M059J (cell line): ENCODE measurements around the gene FPGS. TPM values are rescaled to one million over a fixed set of nuclear protein-coding genes. Genes with fewer than 3 reads are reported as not detected.
"Not testable (repeated sequence)": the region's sequence is repeated elsewhere in the genome, so short reads cannot be mapped to it uniquely, and the experiment has no call there.

Experiments
- DNase-seq: peaks from one replicate; pipeline ENCODE4 v3.0.0-alpha.2; 2012; ENCODE audit warnings: low read depth
- total RNA-seq: library from RNA; depleted of rRNA; stranded (reverse); fragments of >200 nt; shearing (Covaris generic); gene quantifications from 2 replicates; pipeline ENCODE4 v1.2.3, GENCODE V29; 2014

The FPGS gene
- total RNA-seq, 1 experiment from 2014 or later = 76.4 TPM

GRCh38 chr9:127812011-127812410 is 9.3 kb downstream of the FPGS start:
- no peak for DNase-seq

- no peak for DNase-seq
These were observed 10.4 kb downstream of the FPGS start for GRCh38 chr9:127812936-127813675.

DNA sequence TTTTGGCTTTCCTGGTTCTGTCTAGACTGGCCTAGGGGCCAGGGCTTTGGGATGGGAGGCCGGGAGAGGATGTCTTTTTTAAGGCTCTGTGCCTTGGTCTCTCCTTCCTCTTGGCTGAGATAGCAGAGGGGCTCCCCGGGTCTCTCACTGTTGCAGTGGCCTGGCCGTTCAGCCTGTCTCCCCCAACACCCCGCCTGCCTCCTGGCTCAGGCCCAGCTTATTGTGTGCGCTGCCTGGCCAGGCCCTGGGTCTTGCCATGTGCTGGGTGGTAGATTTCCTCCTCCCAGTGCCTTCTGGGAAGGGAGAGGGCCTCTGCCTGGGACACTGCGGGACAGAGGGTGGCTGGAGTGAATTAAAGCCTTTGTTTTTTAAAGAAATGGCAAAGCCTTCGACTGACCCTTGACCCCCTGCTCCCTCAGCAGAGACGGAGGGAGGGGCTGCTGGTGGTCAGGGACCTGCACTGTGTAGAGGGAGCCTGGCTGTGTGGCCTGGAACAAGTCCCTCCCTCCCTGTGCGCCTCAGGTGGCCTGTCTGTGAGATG is 11.1 kb downstream of the FPGS start:
- DNase-seq = no peak

GRCh38 chr9:127814619-127815511 is 12.2 kb downstream of the FPGS start:
- DNase-seq = no peak

GRCh38 chr9:127815512-127816361 is 13.1 kb downstream of the FPGS start:
- DNase-seq = no peak

- DNase-seq = no peak
These were observed 13.7 kb downstream of the FPGS start for GRCh38 chr9:127816362-127816725.

DNA sequence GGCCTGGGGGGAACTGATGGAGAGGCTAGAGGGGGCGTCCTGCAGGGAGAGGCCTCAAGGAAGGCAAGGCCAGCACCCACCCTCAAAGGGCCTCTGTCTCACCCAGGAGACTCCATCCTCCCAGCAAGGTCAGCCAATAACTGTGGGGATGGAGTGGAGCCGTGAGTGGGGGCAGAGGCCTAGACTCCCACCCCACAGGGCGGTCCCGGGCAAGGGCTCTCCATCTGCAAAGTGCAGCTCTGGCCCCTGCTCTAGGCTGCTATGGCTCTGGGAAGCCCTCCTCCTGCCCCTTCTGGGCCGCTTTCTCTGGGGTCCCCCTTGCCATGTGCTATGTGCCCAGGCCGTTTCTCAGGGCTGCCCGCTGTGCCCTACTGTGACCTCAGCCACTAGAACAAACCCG is 14.0 kb downstream of the FPGS start:
- no peak for DNase-seq

- DNase-seq = no peak
These were observed 15.3 kb downstream of the FPGS start for GRCh38 chr9:127817881-127818434.

GRCh38 chr9:127818574-127818973 is 15.9 kb downstream of the FPGS start:
- no peak for DNase-seq

DNA sequence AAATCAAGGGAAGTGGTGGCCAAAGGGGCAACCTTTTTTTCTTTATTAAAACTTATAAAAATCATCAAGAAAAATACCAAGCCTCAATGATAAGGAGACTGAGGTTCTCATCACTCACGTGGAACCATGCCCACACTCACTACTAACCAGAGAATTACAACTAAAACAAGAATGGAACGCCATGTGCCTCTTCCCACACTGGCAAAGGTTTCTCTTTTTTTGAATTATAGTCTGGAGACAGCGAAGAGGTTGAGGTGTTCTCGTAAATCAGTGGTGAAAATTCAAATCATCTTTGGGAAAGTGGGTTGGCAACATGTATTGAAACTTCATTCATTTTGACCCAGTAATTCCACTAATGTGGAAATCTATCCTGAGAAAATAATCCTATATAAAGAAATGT is 19.4 kb downstream of the FPGS start:
- DNase-seq = no peak

DNA sequence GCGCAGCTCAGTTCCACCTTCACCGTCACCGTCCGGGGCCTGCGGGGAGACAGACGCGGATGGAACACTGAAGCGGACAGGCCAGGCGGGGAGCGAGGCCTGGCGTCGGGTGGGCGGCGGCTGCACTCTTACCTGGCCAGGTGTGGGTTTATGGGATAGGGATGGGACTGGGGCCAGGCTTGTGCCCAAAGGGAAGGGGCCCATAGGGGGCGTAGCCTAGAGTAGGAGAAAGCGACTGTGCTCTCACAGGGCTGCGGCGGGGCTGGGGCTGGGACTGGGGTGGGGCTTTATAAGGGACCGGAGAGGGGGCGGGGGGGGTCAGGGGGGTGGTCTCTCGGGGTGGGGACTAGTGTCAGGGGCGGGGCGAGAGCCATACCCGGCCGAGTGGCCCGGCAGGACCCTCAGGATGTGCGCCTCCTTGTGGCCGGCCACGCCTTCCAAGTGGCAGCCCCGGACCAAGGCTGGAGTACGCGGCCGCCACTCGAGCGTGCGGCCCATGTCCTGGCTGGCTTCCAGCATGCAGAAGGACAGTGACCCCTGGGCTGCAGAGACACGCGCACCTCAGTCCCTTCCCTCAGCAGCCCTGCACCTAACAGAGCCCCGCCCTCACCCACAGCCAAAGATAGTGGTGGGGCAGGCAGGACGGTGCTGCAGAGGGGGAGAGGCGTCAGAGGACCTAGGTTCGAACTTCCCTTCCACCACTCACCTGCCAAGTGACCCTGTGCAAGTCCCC is 22.8 kb downstream of the FPGS start:
- DNase-seq = no peak

- no peak for DNase-seq
These were observed 23.7 kb downstream of the FPGS start for GRCh38 chr9:127826253-127826913.

DNA sequence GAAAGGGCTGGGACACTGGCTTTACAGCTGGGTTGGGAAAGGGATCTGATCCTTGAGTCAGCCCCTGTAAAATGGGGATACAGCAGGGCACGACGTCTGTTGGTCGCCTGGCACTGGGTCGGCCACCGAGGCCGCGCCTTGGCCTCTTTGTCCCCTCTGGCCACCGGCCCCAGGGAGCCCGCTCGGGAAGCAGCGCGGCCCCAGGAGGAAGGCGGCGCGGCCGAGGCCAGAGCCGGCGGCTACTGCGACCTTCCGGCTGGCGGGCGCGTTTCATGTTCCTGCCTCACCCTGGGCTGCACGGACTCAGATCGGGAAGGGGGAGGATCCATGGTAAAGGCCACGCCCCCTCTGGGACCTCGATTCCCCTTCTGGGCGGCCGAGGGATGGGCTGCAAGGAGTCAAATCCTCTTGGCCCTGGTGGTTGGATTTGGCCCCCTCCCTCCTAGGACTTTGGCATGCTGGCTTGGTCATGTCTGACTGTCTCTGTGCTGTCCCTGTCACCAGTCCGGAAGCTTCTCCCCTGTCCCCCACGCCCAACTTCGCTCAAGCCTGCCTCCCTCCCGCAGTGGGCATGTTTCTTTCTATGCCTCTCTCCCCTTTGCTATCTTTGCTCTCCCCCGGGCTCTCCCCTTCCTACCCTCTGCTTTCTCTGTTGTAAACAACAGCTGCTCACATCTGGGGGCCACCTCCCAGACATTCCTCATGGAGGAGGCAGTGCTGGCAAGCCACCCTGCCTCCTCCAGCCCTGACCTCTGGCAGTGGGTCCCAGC is 25.8 kb downstream of the FPGS start:
- DNase-seq = peak; percentile 59

DNA sequence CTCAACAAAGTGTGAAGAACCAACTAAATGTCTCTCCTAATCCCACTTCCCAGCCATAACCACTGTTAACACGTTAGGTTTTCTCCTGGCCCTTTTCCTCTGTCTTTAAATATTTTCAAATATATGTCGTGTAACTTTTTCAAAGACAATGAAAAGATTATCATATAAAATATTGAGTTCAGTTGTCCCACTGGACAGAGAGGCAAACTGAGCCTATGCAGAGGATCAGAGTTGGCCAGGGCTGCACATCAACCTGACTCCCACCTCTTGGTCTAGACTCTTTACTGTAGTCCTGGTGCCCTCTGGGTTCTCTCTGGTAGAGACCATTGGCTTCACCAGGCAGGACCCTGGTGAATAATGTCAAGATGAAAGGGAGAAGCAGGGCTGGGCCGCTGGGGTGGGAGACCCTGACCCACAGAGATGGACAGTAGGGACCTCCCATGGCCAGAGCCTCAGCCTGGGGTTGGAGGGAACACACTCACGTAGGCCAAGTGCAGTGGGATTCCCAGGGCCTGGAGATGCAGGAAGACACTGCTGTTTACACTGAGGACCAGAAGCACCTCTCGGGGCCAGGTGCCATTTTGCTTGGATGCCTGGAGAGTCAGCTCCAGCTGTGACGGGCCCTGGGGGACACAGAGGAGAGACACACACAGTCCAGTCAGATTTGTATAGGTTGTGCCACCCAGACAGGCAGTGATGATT is 26.7 kb downstream of the FPGS start:
- DNase-seq = no peak

DNA sequence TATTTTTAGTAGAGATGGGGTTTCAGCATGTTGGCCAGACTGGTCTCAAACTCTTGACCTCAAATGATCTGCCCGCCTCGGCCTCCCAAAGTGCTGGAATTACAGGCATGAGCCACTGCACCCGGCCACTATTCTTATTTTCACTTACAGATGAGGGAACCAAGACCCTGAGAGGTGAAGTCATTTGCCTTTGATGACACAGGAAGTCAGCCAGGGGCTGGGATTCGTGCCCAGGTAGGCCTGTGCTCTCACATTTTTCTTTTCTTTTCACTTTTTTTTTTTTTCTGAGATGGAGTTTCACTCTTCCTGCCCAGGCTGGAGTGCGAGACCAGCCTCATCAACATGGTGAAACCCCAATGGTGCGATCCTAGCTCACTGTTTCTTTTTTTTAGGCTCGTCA is 29.6 kb downstream of the FPGS start:
- peak; percentile 63 for DNase-seq

GRCh38 chr9:127833555-127833954 is 30.9 kb downstream of the FPGS start:
- no peak for DNase-seq

- peak; percentile 81 for DNase-seq
These were observed 33.4 kb downstream of the FPGS start for GRCh38 chr9:127835991-127836516.

GRCh38 chr9:127836561-127836960 is 33.9 kb downstream of the FPGS start:
- not testable (repeated sequence) for DNase-seq

DNA sequence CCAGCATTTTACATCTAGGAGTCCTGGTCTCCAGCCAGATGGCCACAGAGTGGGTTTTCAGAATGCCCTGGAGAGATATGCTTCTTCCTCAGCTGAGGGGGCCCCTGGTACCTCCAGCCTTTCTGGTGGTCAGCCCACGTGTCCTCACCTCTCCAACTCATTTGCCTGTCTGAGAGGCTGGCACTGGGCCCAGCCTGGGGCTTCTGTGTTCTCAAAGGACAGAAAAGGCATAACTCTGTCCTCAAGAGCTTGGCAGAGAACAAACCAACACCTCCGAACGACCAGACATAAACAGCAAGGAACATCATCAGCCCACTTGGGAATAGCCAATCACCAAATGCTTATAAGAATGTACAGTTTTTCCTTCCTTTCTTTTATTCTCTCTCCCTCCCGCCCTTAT is 34.7 kb downstream of the FPGS start:
- peak; percentile 73 for DNase-seq
